Lung microvascular endothelial cell (primary cell): ENCODE data around the gene PIK3C2G. TPM values are rescaled to one million over a fixed set of nuclear protein-coding genes. Genes with fewer than 3 reads are reported as not detected.
A peak's percentile ranks its signal among the peaks of the same experiment; 100 is the strongest.

Experiments
- DNase-seq, 2 donors: peaks; one replicate each; pipeline versions ENCODE4 v3.0.0 to v3.0.0-alpha.2; 2010; ENCODE audit warnings: low read depth in 2 of 2
- total RNA-seq: library from RNA; depleted of rRNA; stranded (reverse); fragments of >200 nt; gene quantifications from 2 replicates; pipeline ENCODE4 v1.2.1, GENCODE V29; 2014

Gene PIK3C2G
- total RNA-seq, 1 donor from 2014 or later = 2.0 TPM

- DNase-seq = no peak
Observed at GRCh38 chr12:18343708-18344107, 82.4 kb downstream of the PIK3C2G start.

- peak in 1 of 2 donors; percentile 58 for DNase-seq
Observed at GRCh38 chr12:18345021-18345735, 83.9 kb downstream of the PIK3C2G start.

GRCh38 chr12:18352312-18352711 is 91.0 kb downstream of the PIK3C2G start:
- no peak for DNase-seq

- no peak for DNase-seq
Observed at GRCh38 chr12:18355429-18355828, 94.1 kb downstream of the PIK3C2G start.

GRCh38 chr12:18358077-18358476 is 96.8 kb downstream of the PIK3C2G start:
- DNase-seq = no peak

GRCh38 chr12:18358930-18359329 is 97.6 kb downstream of the PIK3C2G start:
- no peak for DNase-seq

- no peak for DNase-seq
Observed at GRCh38 chr12:18361433-18361832, 100.1 kb downstream of the PIK3C2G start.

- DNase-seq = no peak
Observed at GRCh38 chr12:18363321-18363720, 102.0 kb downstream of the PIK3C2G start.

- no peak for DNase-seq
Observed at GRCh38 chr12:18368594-18368993, 107.3 kb downstream of the PIK3C2G start.

- no peak for DNase-seq
Observed at GRCh38 chr12:18373181-18373580, 111.9 kb downstream of the PIK3C2G start.

- no peak for DNase-seq
Observed at GRCh38 chr12:18375131-18375530, 113.8 kb downstream of the PIK3C2G start.

GRCh38 chr12:18375583-18375982 is 114.3 kb downstream of the PIK3C2G start:
- no peak for DNase-seq

- DNase-seq = peak in 1 of 2 donors; percentile 4
Observed at GRCh38 chr12:18382236-18382885, 121.0 kb downstream of the PIK3C2G start.

- DNase-seq = peak; percentile 3 to 84
Observed at GRCh38 chr12:18383203-18383602, 121.9 kb downstream of the PIK3C2G start.

GRCh38 chr12:18387706-18388105 is 126.4 kb downstream of the PIK3C2G start:
- no peak for DNase-seq

- no peak for DNase-seq
Observed at GRCh38 chr12:18389820-18390219, 128.5 kb downstream of the PIK3C2G start.

- no peak for DNase-seq
Observed at GRCh38 chr12:18391151-18391550, 129.8 kb downstream of the PIK3C2G start.

GRCh38 chr12:18394742-18395141 is 133.4 kb downstream of the PIK3C2G start:
- DNase-seq = no peak

GRCh38 chr12:18400186-18400585 is 138.9 kb downstream of the PIK3C2G start:
- DNase-seq = peak in 1 of 2 donors; percentile 24

GRCh38 chr12:18402872-18403611 is 141.7 kb downstream of the PIK3C2G start:
- DNase-seq = no peak

GRCh38 chr12:18411453-18411852 is 150.1 kb downstream of the PIK3C2G start:
- DNase-seq = no peak

- no peak for DNase-seq
Observed at GRCh38 chr12:18414671-18415070, 153.4 kb downstream of the PIK3C2G start.
